Thoracic aorta (tissue), 2 donors: Measurements from ENCODE around the gene CDH23. TPM values are rescaled to one million over a fixed set of nuclear protein-coding genes. Genes with fewer than 3 reads are reported as not detected.

ENCODE experiments used
- ATAC-seq: fragments of 150-250 bp; one replicate; pipeline ENCODE4 v1.8.0; 2017; ENCODE audit warnings: low read depth; ENCODE audit not compliant: insufficient number of reproducible peaks, low FRiP score
- DNase-seq: peaks from one replicate; pipeline ENCODE4 v3.0.0-alpha.2; 2020; ENCODE audit warnings: low spot score
- H3K27ac ChIP-seq, 2 donors: fragments of 200-600 bp; sonication (generic); 1 replicate in 1 of 2; 2 replicates in 1 of 2; pipeline ENCODE4 v1.5.1; 2016; ENCODE audit warnings: mild to moderate bottlenecking in 2 of 2, moderate library complexity in 2 of 2
- H3K27me3 ChIP-seq: fragments of 200-600 bp; sonication (generic); replicated peaks from 2 replicates; pipeline ENCODE4 v1.6.0; 2016; ENCODE audit warnings: mild to moderate bottlenecking; ENCODE audit not compliant: insufficient read depth
- H3K36me3 ChIP-seq: fragments of 200-600 bp; sonication (generic); one replicate; pipeline ENCODE4 v1.5.1; 2016
- H3K4me1 ChIP-seq, 2 donors: fragments of 200-600 bp; sonication (generic); 1 replicate in 1 of 2; 2 replicates in 1 of 2; pipeline versions ENCODE4 v1.5.1 to v1.6.0; 2016; ENCODE audit warnings: low read depth in 2 of 2, mild to moderate bottlenecking in 1 of 2; ENCODE audit not compliant: control insufficient read depth in 1 of 2
- H3K4me3 ChIP-seq: fragments of 200-600 bp; sonication (generic); 2 replicates; pipeline ENCODE4 v1.5.1; 2016; ENCODE audit warnings: mild to moderate bottlenecking
- H3K9me3 ChIP-seq: fragments of 200-600 bp; sonication (generic); 2 replicates; pipeline ENCODE4 v1.5.1; 2016
- total RNA-seq, 2 donors: library from RNA; depleted of rRNA; stranded (reverse); fragments of >200 nt; gene quantifications; one replicate each; pipeline versions ENCODE4 v1.1.0 to v1.2.3, GENCODE V29; 2016
- TF ChIP-seq, protein P1 (sequence below): fragments of 200-600 bp; sonication (generic); IDR thresholded peaks from one replicate; pipeline ENCODE4 v1.5.1; 2019; ENCODE audit warnings: antibody characterized with exemption

Gene CDH23
- total RNA-seq, 2 donors from 2014 or later, result 10.6 to 10.8 TPM

DNA sequence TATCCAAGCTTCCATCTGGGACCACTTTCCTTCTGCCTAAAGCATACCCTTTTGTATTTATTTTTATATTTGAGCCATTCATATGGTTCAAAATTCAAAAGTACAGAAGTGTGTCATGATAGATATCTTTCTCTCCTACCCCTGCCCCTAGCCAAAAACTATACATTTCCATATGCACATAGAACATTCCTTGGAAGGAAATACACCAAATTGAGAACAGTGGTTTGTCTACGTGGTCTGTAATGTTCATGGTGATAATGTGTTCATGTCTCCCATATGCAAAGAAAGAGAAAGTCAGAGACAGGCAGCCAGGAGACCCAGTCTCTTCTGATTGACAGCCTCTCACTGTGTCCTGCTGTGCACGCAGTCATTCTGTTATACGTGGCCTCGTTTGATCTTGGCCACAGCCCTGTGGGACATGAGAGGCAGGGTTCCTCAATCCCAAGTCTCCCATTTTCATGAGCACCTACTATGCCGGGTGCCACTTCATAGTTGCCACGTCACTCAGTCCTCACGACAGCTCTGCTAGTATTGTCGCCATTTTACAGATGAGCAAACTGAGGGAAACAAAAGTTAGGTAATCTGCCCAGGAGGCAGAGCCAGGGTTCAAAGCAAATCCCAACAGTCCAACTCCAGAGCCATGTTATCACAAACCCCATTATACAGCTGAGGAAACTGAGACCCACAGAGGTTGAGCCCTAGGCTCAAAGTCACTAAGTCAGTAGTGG is 8.0 kb upstream of the CDH23 start:
- no peak for DNase-seq
- Histone ChIP-seq H3K27me3 (no peaks in the 10 kb centered on the region), H3K4me3 (no peak overlapping the region), H3K27ac (no peak overlapping the region), H3K9me3 (no peaks in the 10 kb centered on the region), H3K36me3 (no peaks in the 10 kb centered on the region), H3K4me1 (no peaks in the 10 kb centered on the region)
- TF ChIP-seq, protein P1, sequence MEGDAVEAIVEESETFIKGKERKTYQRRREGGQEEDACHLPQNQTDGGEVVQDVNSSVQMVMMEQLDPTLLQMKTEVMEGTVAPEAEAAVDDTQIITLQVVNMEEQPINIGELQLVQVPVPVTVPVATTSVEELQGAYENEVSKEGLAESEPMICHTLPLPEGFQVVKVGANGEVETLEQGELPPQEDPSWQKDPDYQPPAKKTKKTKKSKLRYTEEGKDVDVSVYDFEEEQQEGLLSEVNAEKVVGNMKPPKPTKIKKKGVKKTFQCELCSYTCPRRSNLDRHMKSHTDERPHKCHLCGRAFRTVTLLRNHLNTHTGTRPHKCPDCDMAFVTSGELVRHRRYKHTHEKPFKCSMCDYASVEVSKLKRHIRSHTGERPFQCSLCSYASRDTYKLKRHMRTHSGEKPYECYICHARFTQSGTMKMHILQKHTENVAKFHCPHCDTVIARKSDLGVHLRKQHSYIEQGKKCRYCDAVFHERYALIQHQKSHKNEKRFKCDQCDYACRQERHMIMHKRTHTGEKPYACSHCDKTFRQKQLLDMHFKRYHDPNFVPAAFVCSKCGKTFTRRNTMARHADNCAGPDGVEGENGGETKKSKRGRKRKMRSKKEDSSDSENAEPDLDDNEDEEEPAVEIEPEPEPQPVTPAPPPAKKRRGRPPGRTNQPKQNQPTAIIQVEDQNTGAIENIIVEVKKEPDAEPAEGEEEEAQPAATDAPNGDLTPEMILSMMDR, result no peak
- ATAC-seq, result no peak

DNA sequence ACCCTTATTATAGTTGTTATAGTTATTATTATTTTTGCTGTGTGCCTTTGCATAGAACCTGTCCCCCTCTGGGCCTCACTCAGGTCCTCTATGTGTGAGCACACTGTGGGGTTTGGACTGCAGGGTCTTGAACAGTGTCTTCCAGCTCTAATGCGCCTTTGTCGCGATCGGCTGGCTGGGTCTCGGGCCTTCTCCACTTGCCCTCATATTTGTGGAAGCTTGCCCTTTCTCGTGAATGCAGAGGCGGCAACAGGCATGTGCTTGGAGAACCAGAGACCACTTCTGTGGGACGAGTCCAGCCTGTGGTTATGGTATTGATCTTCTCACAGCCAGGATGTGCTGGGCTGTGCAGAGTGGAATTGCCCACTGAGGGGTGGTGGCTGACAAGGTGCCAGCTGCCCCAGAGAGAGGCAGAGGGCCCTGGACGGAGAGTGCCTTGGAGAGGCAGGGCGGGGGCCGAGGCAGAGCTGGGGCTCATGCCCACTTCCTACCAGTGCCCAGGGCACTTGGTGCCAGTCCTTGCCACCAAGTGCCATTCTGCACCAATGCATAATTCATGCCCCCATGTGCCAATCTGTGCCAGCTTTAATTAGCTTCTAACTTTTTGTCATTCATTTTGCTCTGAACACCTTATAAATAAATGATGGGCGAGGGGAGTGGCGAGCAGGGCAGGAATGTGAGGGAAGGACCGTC is 6.8 kb upstream of the CDH23 start:
- Histone ChIP-seq H3K36me3 (no peaks in the 10 kb centered on the region), H3K4me3 (no peak overlapping the region), H3K9me3 (no peaks in the 10 kb centered on the region), H3K4me1 (no peaks in the 10 kb centered on the region), H3K27me3 (no peaks in the 10 kb centered on the region), H3K27ac (no peak overlapping the region)
- ATAC-seq, result no peak
- TF ChIP-seq, protein P1, result no peak
- no peak for DNase-seq

DNA sequence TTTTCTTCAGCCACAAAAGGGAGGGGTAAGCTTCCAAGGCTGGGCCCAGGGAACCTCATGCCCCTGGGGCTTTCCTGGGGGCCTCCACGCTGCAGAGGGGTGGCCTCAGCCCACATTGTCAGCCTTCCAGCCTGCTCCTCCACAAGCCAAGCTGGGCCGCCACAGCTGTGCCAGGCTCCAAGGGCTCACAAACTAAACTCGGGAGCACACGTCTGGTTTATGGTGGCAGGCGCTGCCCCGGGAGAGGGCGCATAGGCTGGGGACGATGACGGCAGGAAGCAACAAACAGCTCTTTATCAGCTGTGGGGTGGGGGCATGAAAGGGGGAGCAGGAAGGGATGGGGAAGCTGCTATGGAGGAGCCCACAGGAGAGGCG is 6.3 kb upstream of the CDH23 start:
- Histone ChIP-seq H3K9me3 (no peaks in the 10 kb centered on the region), H3K4me1 (no peaks in the 10 kb centered on the region), H3K36me3 (no peaks in the 10 kb centered on the region), H3K4me3 (no peak overlapping the region), H3K27me3 (no peaks in the 10 kb centered on the region), H3K27ac (no peak overlapping the region)
- DNase-seq, result no peak
- no peak for ATAC-seq
- TF ChIP-seq, protein P1, result no peak

DNA sequence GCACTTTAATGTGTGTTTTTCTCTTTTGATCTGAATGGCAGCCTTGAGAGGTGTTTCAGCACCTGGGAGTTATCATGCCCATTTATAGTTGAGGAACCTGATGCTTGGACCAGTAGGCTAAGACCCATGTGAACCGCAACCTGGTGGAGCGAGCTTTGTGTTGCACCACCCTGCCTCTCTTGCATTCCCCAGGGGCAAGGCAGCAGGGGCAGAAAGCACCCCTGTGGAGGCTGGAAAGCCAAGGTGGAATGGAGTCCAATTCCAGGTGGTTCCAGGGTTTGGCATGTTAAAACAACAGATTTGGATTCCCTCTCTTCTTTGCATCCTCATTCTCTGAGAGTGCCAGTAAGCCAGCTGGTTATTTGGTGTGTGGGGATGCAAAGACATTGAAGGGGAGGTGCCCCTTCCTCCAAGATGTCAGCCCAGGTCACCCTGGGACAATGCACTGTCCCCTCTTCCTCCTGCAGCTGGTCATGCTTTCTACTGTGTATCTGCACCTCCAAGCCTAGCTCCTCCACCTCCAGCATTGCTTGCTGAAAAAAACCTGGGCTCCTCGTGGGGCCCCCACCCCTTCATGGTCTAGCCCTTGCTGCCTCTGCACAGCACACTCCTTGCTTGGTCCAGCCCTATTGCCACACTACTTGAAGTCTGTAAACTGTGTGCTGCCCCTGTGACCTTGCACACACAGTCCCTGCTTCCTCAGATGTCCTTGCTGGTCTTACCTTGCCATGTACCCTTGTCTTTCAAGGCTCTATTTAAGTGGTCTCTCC is 5.6 kb upstream of the CDH23 start:
- ATAC-seq (no peak), DNase-seq (no peak)
- Histone ChIP-seq H3K36me3 (no peaks in the 10 kb centered on the region), H3K4me1 (no peaks in the 10 kb centered on the region), H3K9me3 (no peaks in the 10 kb centered on the region), H3K4me3 (no peak overlapping the region), H3K27ac (no peak overlapping the region), H3K27me3 (no peaks in the 10 kb centered on the region)
- TF ChIP-seq, protein P1, result no peak

DNA sequence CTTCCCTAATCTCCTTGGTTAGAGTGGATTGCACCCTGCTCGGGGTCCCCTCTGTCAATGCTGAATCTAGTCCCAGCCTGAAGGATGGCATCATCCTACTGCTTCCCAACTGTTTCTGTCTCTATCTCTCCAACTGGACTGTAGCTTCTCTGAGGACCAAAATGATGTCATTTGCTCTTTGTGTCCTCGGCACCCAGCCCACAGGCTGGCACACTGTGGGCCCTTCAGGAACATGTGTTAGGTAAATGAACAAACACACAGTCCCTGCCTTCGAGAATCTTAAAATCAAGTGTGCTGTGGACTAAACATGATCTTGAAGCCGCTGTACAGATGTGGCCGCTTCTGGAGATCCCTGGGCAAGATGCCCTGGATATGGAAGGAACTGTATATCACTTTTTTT is 5.0 kb upstream of the CDH23 start:
- Histone ChIP-seq H3K27me3 (no peaks in the 10 kb centered on the region), H3K9me3 (no peaks in the 10 kb centered on the region), H3K4me3 (no peak overlapping the region), H3K4me1 (no peaks in the 10 kb centered on the region), H3K36me3 (no peaks in the 10 kb centered on the region), H3K27ac (no peak overlapping the region)
- no peak for DNase-seq
- ATAC-seq, result no peak
- TF ChIP-seq, protein P1, result no peak
